ENCODE measurements around the gene ACTR5.

DNA sequence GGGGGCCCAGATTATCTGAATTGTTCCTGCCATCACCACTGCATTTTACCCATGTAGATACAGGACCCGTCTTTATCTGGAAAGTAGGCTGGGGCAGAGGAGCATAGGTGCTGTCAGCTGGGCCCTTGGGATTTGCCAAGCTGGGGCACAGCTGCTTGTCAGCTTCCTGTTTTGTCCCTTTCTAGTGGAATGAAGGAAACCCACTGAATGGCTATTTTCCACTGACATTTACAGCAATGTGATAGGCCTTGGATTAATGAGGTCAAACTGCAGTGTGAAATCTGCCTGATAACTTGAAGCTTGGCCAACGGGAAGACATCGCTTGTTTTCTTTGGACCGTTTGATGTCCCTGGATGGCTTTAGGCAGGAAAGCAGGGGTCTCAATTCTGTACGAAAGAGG is 63.9 kb downstream of the ACTR5 start:
- TF ChIP-seq EZH2 (IDR thresholded peaks at IDR 0.05) (no peak), POLR2AphosphoS5 (IDR thresholded peaks at IDR 0.05; ENCODE audit: borderline replicate concordance, low read depth, low read length) (no peak)
